ENCODE measurements around the gene CD163L1.
"Not testable (repeated sequence)": the region's sequence is repeated elsewhere in the genome, so short reads cannot be mapped to it uniquely, and the experiment has no call there.

The CD163L1 gene

GRCh38 chr12:7444076-7444475, at the start of gene CD163L1:
Gene CD163L1, minus strand, starts transcription at chr12:7444153. Its CDS starts 26 bp downstream, at chr12:7444127.
- no peak for DNase-seq (ENCODE audit: low spot score)

DNA sequence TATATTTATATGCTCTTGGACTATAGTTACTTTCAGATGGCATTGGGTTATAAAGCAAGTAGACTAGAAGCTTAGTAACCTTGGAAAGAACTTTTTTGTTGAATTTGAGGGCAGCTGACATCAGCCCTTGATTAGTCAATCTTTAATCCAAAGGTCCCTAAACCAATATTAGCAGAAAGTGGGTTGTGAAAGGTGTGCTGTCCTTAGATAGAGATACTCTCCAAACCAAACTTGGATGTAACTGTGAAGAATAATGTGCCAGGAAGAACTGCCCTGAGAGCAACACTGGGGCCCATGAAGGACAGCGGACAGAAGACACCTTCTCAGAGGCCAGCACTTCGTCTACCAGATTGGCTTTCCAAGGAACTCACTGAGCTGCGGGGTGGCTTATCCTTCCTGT, 49.1 kb upstream of the CD163L1 start:
- no peak for DNase-seq (ENCODE audit: low spot score)

DNA sequence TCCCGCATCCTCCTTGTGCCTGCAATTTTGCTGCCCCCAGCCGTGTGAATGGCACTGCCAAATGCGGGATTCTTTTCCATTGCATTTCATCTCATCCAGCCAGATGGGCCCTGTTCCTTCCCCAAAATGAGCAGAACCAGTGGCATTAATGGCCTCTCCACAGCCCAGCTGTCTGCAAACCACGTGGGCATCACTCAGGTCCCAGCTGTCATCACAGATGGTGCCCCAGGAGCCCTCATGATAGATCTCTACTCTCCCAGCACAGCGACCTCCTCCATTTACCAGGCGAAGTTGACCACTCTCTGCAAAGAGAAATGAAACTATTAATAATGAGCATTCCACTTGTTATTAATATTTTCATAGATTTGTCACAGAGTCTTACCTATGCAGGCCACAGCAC, 42.6 kb upstream of the CD163L1 start:
- DNase-seq (ENCODE audit: low spot score) = no peak

GRCh38 chr12:7485095-7485494, 41.1 kb upstream of the CD163L1 start:
- DNase-seq (ENCODE audit: low spot score) = no peak

- no peak for DNase-seq (ENCODE audit: low spot score)
Observed at GRCh38 chr12:7483343-7483742, 39.4 kb upstream of the CD163L1 start.

GRCh38 chr12:7479771-7480170, 35.8 kb upstream of the CD163L1 start:
- no peak for DNase-seq (ENCODE audit: low spot score)

DNA sequence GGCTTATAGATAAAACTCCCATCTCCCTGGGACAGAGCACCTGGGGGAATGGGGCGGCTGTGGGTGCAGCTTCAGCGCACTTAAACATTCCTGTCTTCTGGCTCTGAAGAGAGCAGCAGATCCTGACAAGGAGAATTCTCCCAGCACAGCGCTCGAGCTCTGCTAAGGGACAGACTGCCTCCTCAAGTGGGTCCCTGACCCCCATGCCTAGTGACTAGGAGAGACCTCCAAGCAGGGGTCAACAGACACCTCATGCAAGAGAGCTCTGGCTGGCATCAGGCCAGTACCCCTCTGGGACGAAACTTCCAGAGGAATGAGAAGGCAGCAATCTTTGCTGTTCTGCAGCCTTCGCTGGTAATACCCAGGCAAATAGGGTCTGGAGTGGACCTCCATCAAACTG, 28.1 kb upstream of the CD163L1 start:
- DNase-seq (ENCODE audit: low spot score) = no peak

- peak; percentile 42 for DNase-seq (ENCODE audit: low spot score)
Observed at GRCh38 chr12:7460375-7461259, 16.7 kb upstream of the CD163L1 start.

GRCh38 chr12:7459973-7460372, 16.0 kb upstream of the CD163L1 start:
- no peak for DNase-seq (ENCODE audit: low spot score)

DNA sequence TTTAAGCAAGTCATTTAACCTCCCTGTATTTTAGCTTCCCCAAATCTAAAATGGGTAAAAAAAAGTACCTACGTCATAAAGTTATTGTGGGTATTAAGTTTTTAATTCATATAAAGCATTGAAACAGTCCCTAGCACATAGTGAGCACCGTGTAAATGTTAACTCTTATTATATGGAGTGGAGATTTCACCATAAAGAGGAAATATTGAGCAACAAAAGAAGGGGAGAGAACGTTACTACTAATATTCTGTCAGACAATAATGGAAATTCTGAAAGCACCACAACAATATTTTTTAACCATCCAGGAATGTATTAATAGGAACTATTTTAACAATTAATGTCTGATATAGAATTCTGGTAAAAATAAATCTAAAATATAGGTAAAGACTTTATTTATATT, 7.8 kb upstream of the CD163L1 start:
- no peak for DNase-seq (ENCODE audit: low spot score)

GRCh38 chr12:7450667-7451066, 6.7 kb upstream of the CD163L1 start:
- no peak for DNase-seq (ENCODE audit: low spot score)

DNA sequence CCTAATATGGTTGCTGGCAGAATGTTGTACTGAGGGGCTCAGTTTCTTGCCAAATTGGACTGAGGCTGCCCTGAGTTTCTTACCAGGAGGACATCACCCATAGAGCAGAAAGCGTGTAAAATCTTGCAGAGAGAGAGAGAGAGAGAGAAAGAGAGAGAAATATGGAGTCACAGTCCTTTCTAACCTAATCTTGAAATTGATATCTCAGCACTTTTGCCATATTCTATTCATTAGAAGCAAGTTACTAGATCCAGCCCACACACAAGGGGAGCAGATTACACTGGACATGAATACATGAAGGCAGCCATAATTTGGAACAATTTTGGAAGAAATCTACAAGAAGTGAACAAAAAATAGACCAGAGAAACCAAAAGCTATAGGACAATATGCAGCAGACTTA, 4.1 kb upstream of the CD163L1 start:
- DNase-seq (ENCODE audit: low spot score) = no peak

GRCh38 chr12:7444537-7444936, 584 bp upstream of the CD163L1 start:
- DNase-seq (ENCODE audit: low spot score) = no peak

DNA sequence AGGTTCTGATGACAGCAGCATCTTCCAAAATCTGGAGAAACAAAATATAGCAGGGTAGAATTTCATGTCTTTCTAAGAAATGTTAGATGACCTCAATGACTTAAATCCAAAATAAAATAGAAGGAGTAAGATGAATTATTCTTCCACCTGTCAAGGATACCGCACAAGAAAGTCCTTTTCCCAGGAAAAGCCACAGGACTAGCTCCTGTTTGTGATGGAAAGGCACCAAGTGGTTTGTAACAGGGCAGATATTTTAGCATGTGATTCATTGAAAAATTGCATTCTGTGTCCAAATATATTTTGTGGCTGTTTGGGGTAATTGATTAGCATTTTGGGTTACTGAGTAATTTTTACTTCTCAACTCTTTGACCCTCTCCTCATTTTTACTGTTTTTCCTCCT, 2.7 kb downstream of the CD163L1 start:
- DNase-seq (ENCODE audit: low spot score) = no peak

- DNase-seq (ENCODE audit: low spot score) = peak; percentile 3
Observed at GRCh38 chr12:7439579-7440505, 4.1 kb downstream of the CD163L1 start.

- not testable (repeated sequence) for DNase-seq (ENCODE audit: low spot score)
Observed at GRCh38 chr12:7438291-7438995, 5.5 kb downstream of the CD163L1 start.

DNA sequence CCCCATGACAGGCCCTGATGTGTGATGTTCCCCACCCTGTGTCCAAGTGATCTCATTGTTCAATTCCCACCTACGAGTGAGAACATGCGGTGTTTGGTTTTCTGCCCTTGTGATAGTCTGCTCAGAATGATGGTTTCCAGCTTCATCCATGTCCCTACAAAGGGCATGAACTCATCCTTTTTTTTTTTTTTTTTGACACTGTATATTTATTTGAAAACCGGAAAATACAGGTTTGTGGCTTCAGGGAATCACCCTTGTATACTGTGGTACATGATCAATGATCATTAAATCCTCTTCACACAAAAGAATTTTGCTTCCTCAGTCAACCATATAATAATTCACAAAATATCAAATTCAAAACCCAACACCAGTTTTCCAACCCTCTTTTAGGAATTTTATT, 6.5 kb downstream of the CD163L1 start:
- DNase-seq (ENCODE audit: low spot score) = not testable (repeated sequence)

- DNase-seq (ENCODE audit: low spot score) = no peak
Observed at GRCh38 chr12:7434670-7435069, 9.3 kb downstream of the CD163L1 start.

DNA sequence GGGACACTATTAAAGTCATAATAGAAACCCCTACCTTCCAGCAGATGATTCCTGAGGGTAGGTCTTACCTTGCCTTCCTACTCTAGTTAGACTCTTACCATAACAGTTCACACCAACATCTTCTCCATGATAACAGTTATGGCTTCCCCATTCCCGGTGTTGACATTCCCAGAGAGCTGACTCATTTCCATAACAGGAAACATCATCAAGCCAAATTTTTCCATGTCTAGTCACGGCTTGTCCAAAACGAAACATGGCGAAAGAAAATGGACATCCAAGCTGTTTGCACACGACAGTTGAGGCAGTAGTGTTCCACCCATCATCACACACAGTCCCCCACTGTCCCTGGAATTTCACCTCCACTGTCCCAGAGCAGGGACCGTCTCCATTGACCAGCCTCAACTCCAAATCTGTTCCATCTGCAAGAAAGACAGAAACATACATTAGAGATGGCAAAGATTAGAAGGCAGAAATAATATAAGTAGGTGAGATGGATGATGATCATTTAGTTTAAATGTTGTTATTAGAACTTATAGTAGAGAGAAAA, 10.6 kb downstream of the CD163L1 start:
- DNase-seq (ENCODE audit: low spot score) = no peak

- no peak for DNase-seq (ENCODE audit: low spot score)
Observed at GRCh38 chr12:7431993-7432685, 11.8 kb downstream of the CD163L1 start.

DNA sequence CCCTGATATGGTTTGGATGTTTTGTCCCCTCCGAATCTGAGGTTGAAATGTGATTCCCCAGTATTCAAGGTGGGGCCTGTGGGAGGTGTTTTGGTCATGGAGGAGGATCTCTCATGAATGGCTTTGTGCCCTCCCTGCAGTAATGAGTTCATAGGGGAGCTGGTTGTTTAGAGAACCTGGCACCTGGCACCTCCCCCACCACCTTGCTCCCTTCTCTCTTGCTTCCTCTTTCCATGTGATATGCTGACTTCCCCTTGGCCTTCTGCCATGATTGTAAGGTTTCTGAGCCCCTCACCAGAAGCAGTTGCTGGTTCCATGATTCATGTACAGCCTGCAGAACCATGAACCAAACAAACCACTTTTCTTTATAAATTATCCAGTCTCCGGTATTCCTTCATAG, 32.6 kb downstream of the CD163L1 start:
- DNase-seq (ENCODE audit: low spot score) = no peak
